Neural progenitor cell (in vitro differentiated cells): Measurements from ENCODE around the gene PRSS27. TPM values are rescaled to one million over a fixed set of nuclear protein-coding genes. Genes with fewer than 3 reads are reported as not detected.

ENCODE experiments used
- DNase-seq: peaks from one replicate; pipeline ENCODE4 v3.0.0-alpha.2; 2016; ENCODE audit warnings: low spot score
- H2AFZ ChIP-seq: fragments of 200-600 bp; sonication (generic); replicated peaks from 2 replicates; pipeline ENCODE4 v1.6.1; 2016; ENCODE audit warnings: antibody characterized with exemption
- H3F3A ChIP-seq: fragments of 200-600 bp; sonication (generic); 2 replicates; pipeline ENCODE4 v1.6.1; 2016; ENCODE audit warnings: antibody characterized with exemption, low read depth
- H3K27ac ChIP-seq: fragments of 200-600 bp; sonication (generic); 2 replicates; pipeline ENCODE4 v1.5.1; 2016; ENCODE audit warnings: mild to moderate bottlenecking
- H3K27me3 ChIP-seq: fragments of 200-600 bp; sonication (generic); 2 replicates; pipeline ENCODE4 v1.6.1; 2016; ENCODE audit warnings: mild to moderate bottlenecking, moderate library complexity
- H3K36me3 ChIP-seq: fragments of 200-600 bp; sonication (generic); 2 replicates; pipeline ENCODE4 v1.5.1; 2016
- H3K4me1 ChIP-seq: fragments of 200-600 bp; sonication (generic); 2 replicates; pipeline ENCODE4 v1.6.1; 2016; ENCODE audit warnings: mixed run types
- H3K4me2 ChIP-seq: fragments of 200-600 bp; sonication (generic); 2 replicates; pipeline ENCODE4 v1.6.1; 2016
- H3K4me3 ChIP-seq: fragments of 200-600 bp; sonication (generic); 2 replicates; pipeline ENCODE4 v1.5.1; 2016
- H3K79me2 ChIP-seq: fragments of 200-600 bp; sonication (generic); 2 replicates; pipeline ENCODE4 v1.6.1; 2016; ENCODE audit warnings: low read depth
- H3K9ac ChIP-seq: fragments of 200-600 bp; sonication (generic); 2 replicates; pipeline ENCODE4 v1.6.1; 2016
- H3K9me3 ChIP-seq: fragments of 200-600 bp; sonication (generic); 2 replicates; pipeline ENCODE4 v1.5.1; 2016; ENCODE audit warnings: low read depth
- H4K20me1 ChIP-seq: fragments of 200-600 bp; sonication (generic); 2 replicates; pipeline ENCODE4 v1.6.1; 2016; ENCODE audit warnings: low read depth
- H3K27ac Mint-ChIP-seq: 3 replicates; pipeline ENCODE4 v1.8.0; 2021; ENCODE audit warnings: mixed read lengths
- H3K27me3 Mint-ChIP-seq: 2 replicates; pipeline ENCODE4 v1.8.0; 2022; ENCODE audit warnings: low read depth, mild to moderate bottlenecking, inconsistent platforms, moderate library complexity, mixed read lengths; ENCODE audit not compliant: insufficient read depth
- H3K36me3 Mint-ChIP-seq: 3 replicates; pipeline ENCODE4 v1.8.0; 2021; ENCODE audit warnings: mixed read lengths
- H3K4me1 Mint-ChIP-seq: 3 replicates; pipeline ENCODE4 v1.8.0; 2021; ENCODE audit warnings: mixed read lengths
- H3K4me3 Mint-ChIP-seq: 3 replicates; pipeline ENCODE4 v1.8.0; 2021; ENCODE audit warnings: mild to moderate bottlenecking, moderate library complexity, mixed read lengths
- H3K9me3 Mint-ChIP-seq: 3 replicates; pipeline ENCODE4 v1.8.0; 2020; ENCODE audit warnings: mixed read lengths
- CTCF ChIP-seq: fragments of 200-600 bp; sonication (generic); IDR thresholded peaks from 2 replicates; pipeline ENCODE4 v1.5.1; 2017; ENCODE audit warnings: antibody characterized with exemption, mild to moderate bottlenecking
- EZH2 ChIP-seq: fragments of 200-600 bp; sonication (generic); IDR thresholded peaks from 2 replicates; pipeline ENCODE4 v1.6.1; 2017; ENCODE audit warnings: antibody characterized with exemption, mild to moderate bottlenecking, moderate library complexity
- EZH2phosphoT487 ChIP-seq: fragments of 200-600 bp; sonication (generic); IDR thresholded peaks from 2 replicates; pipeline ENCODE4 v1.6.1; 2017; ENCODE audit warnings: antibody characterized with exemption
- total RNA-seq: library from RNA; depleted of rRNA; stranded (reverse); fragments of >200 nt; gene quantifications from 2 replicates; pipeline ENCODE4 v1.2.3, GENCODE V29; 2015; ENCODE audit warnings: low replicate concordance

The PRSS27 gene
- total RNA-seq, 1 donor from 2014 or later, result 1.8 TPM

DNA sequence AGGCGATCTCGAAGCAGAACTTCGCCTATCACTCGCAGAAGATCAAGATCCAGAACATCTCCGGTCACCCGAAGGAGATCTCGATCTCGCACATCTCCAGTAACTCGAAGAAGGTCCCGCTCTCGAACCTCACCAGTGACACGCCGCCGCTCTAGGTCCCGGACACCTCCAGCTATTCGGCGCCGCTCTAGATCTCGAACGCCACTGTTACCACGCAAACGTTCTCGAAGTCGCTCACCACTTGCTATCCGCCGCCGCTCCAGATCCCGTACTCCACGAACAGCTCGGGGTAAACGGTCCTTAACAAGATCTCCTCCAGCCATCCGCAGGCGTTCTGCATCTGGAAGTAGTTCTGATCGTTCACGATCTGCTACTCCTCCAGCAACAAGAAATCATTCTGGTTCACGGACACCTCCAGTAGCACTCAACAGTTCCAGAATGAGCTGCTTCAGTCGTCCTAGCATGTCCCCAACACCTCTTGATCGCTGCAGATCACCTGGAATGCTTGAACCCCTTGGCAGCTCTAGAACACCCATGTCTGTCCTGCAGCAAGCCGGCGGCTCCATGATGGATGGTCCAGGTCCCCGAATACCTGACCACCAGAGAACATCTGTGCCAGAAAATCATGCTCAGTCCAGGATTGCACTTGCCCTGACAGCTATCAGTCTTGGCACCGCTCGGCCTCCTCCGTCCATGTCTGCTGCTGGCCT, 46.6 kb upstream of the PRSS27 start:
- H3K27me3 Mint-ChIP-seq, result peaks cover 28% of the 10 kb centered on the region
- no peak overlapping the region for H3K27ac Mint-ChIP-seq
- Histone ChIP-seq H3K9ac (no peak overlapping the region), H3F3A (peaks cover 73% of the 10 kb centered on the region), H3K4me2 (no peak overlapping the region), H3K79me2 (peaks cover 78% of the 10 kb centered on the region), H3K9me3 (no peaks in the 10 kb centered on the region), H3K36me3 (peaks cover 34% of the 10 kb centered on the region), H3K27me3 (no peaks in the 10 kb centered on the region), H3K27ac (no peak overlapping the region), H4K20me1 (peaks cover 57% of the 10 kb centered on the region), H2AFZ (no peak overlapping the region), H3K4me3 (no peak overlapping the region), H3K4me1 (no peaks in the 10 kb centered on the region)
- H3K4me3 Mint-ChIP-seq, result peak overlapping the region; percentile 39
- H3K36me3 Mint-ChIP-seq, result peaks cover 74% of the 10 kb centered on the region
- TF ChIP-seq CTCF, result no peak
- TF ChIP-seq EZH2phosphoT487, result no peak
- H3K4me1 Mint-ChIP-seq, result peaks cover 6% of the 10 kb centered on the region
- DNase-seq, result no peak
- H3K9me3 Mint-ChIP-seq, result peaks cover 35% of the 10 kb centered on the region

- Histone ChIP-seq H2AFZ (no peak overlapping the region), H3K36me3 (peaks cover 43% of the 10 kb centered on the region), H3K27me3 (no peaks in the 10 kb centered on the region), H3K27ac (no peak overlapping the region), H3K79me2 (peaks cover 86% of the 10 kb centered on the region), H3K9ac (no peak overlapping the region), H3K4me1 (no peaks in the 10 kb centered on the region), H3K9me3 (no peaks in the 10 kb centered on the region), H3F3A (peaks cover 75% of the 10 kb centered on the region), H4K20me1 (peaks cover 48% of the 10 kb centered on the region), H3K4me2 (no peak overlapping the region), H3K4me3 (no peak overlapping the region)
- no peak for DNase-seq
- H3K9me3 Mint-ChIP-seq, result peaks cover 41% of the 10 kb centered on the region
- H3K27ac Mint-ChIP-seq, result no peak overlapping the region
- no peak overlapping the region for H3K4me3 Mint-ChIP-seq
- peaks cover 76% of the 10 kb centered on the region for H3K36me3 Mint-ChIP-seq
- H3K4me1 Mint-ChIP-seq, result peaks cover under 1% of the 10 kb centered on the region
- H3K27me3 Mint-ChIP-seq, result peaks cover 28% of the 10 kb centered on the region
- no peak for TF ChIP-seq EZH2
- no peak for TF ChIP-seq EZH2phosphoT487
- TF ChIP-seq CTCF, result no peak
These were observed 45.7 kb upstream of the PRSS27 start for GRCh38 chr16:2765462-2766404.

- Mint-ChIP-seq H3K36me3 (peaks cover 82% of the 10 kb centered on the region), H3K27me3 (peaks cover 28% of the 10 kb centered on the region), H3K4me3 (no peak overlapping the region), H3K27ac (no peak overlapping the region), H3K9me3 (peaks cover 43% of the 10 kb centered on the region), H3K4me1 (no peaks in the 10 kb centered on the region)
- Histone ChIP-seq H3K27me3 (no peaks in the 10 kb centered on the region), H3K9ac (no peak overlapping the region), H3K9me3 (no peaks in the 10 kb centered on the region), H3K4me3 (no peak overlapping the region), H3K4me2 (no peak overlapping the region), H3K4me1 (no peaks in the 10 kb centered on the region), H3K36me3 (peaks cover 51% of the 10 kb centered on the region), H2AFZ (no peak overlapping the region), H3K79me2 (peaks cover 96% of the 10 kb centered on the region), H3F3A (peaks cover 74% of the 10 kb centered on the region), H3K27ac (no peak overlapping the region), H4K20me1 (peaks cover 38% of the 10 kb centered on the region)
- no peak for TF ChIP-seq EZH2
- TF ChIP-seq CTCF, result no peak
- no peak for TF ChIP-seq EZH2phosphoT487
- no peak for DNase-seq
These were observed 44.7 kb upstream of the PRSS27 start for GRCh38 chr16:2764718-2765117.
